Fibroblast of skin of left quadriceps (primary cell): Measurements from ENCODE around the gene MYBPH.

Source experiments
- DNase-seq, 2 experiments: peaks; one replicate each; pipeline ENCODE4 v3.0.0-alpha.2; 2013; ENCODE audit warnings: low read depth in 2 of 2

The MYBPH gene

GRCh38 chr1:203148579-203148978 is 27.0 kb downstream of the MYBPH start:
- no peak for DNase-seq

- DNase-seq = no peak
Measured at GRCh38 chr1:203148127-203148526, 27.5 kb downstream of the MYBPH start.

- no peak for DNase-seq
Measured at GRCh38 chr1:203147376-203147775, 28.2 kb downstream of the MYBPH start.

- no peak for DNase-seq
Measured at GRCh38 chr1:203146537-203146936, 29.1 kb downstream of the MYBPH start.

GRCh38 chr1:203146042-203146369 is 29.6 kb downstream of the MYBPH start:
- DNase-seq = no peak

GRCh38 chr1:203145321-203146041 is 30.1 kb downstream of the MYBPH start:
- no peak for DNase-seq

GRCh38 chr1:203144661-203145060 is 31.0 kb downstream of the MYBPH start:
- no peak for DNase-seq

- no peak for DNase-seq
Measured at GRCh38 chr1:203143641-203144040, 32.0 kb downstream of the MYBPH start.

- DNase-seq = no peak
Measured at GRCh38 chr1:203142684-203143408, 32.8 kb downstream of the MYBPH start.

GRCh38 chr1:203142124-203142523 is 33.5 kb downstream of the MYBPH start:
- no peak for DNase-seq

- DNase-seq = no peak
Measured at GRCh38 chr1:203140743-203141520, 34.7 kb downstream of the MYBPH start.

GRCh38 chr1:203139976-203140475 is 35.6 kb downstream of the MYBPH start:
- DNase-seq = no peak

- no peak for DNase-seq
Measured at GRCh38 chr1:203138066-203138465, 37.6 kb downstream of the MYBPH start.

- no peak for DNase-seq
Measured at GRCh38 chr1:203137324-203137723, 38.3 kb downstream of the MYBPH start.

GRCh38 chr1:203136409-203137042 is 39.1 kb downstream of the MYBPH start:
- DNase-seq = no peak

GRCh38 chr1:203135636-203136305 is 39.9 kb downstream of the MYBPH start:
- DNase-seq = no peak

GRCh38 chr1:203133970-203134725 is 41.5 kb downstream of the MYBPH start:
- DNase-seq = no peak

GRCh38 chr1:203131548-203132200 is 44.0 kb downstream of the MYBPH start:
- no peak for DNase-seq

- no peak for DNase-seq
Measured at GRCh38 chr1:203130358-203130985, 45.2 kb downstream of the MYBPH start.
